ENCODE measurements around the gene PHC2.

The PHC2 gene

GRCh38 chr1:33454646-33455282 is 23.9 kb upstream of the PHC2 start:
- no peak overlapping the region for H3K27ac ChIP-seq
- no peak for TF ChIP-seq ZFX (IDR thresholded peaks at IDR 0.05; ENCODE audit: borderline replicate concordance)
- TF ChIP-seq, protein P1, sequence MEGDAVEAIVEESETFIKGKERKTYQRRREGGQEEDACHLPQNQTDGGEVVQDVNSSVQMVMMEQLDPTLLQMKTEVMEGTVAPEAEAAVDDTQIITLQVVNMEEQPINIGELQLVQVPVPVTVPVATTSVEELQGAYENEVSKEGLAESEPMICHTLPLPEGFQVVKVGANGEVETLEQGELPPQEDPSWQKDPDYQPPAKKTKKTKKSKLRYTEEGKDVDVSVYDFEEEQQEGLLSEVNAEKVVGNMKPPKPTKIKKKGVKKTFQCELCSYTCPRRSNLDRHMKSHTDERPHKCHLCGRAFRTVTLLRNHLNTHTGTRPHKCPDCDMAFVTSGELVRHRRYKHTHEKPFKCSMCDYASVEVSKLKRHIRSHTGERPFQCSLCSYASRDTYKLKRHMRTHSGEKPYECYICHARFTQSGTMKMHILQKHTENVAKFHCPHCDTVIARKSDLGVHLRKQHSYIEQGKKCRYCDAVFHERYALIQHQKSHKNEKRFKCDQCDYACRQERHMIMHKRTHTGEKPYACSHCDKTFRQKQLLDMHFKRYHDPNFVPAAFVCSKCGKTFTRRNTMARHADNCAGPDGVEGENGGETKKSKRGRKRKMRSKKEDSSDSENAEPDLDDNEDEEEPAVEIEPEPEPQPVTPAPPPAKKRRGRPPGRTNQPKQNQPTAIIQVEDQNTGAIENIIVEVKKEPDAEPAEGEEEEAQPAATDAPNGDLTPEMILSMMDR (IDR thresholded peaks at IDR 0.05) = no peak

DNA sequence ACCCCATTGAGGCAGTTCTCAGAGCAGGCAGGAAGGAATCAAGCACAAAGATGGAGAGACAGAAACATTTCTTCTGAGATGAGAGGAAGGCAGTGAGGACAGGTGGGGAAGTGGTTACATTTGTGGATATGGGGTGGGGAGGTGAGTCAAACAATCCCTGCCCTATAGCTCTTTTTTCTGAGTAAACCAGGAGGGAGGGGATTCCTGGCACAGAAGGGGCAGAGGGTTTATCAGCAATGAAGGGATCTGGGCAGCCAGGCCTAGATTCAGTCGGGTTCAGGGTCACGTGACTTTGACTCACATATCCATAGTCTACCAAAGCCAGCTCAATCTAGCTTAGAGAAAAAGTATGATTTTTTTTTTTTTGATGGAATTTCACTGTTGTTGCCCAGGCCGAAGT is 15.7 kb upstream of the PHC2 start:
- H3K27ac ChIP-seq = no peak overlapping the region
- no peak for TF ChIP-seq ZFX (IDR thresholded peaks at IDR 0.05; ENCODE audit: borderline replicate concordance)
- TF ChIP-seq, protein P1 (IDR thresholded peaks at IDR 0.05) = no peak

DNA sequence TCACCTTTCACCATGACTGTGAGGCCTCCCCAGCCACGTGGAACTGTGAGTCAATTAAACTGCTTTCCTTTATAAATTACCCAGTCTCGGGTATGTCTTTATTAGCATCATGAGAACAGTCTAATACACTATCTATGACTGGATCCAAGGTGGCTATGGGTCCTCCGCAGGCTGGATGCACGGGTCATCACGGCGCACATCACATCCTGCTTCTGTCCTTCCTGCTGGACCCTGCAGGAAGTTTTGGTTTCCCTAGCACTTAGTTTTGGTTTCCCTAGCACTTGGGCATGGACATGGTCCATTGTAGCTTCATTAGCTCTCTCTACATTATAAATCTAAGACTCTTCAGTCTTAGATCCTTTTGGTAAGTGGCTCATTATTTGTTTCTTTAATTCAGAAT is 14.2 kb upstream of the PHC2 start:
- TF ChIP-seq ZFX (IDR thresholded peaks at IDR 0.05; ENCODE audit: borderline replicate concordance) = no peak
- TF ChIP-seq, protein P1 (IDR thresholded peaks at IDR 0.05) = no peak
- H3K27ac ChIP-seq = no peak overlapping the region

GRCh38 chr1:33443705-33444180 is 12.8 kb upstream of the PHC2 start:
- no peak for TF ChIP-seq ZFX (IDR thresholded peaks at IDR 0.05; ENCODE audit: borderline replicate concordance)
- TF ChIP-seq, protein P1 (IDR thresholded peaks at IDR 0.05) = no peak
- no peak overlapping the region for H3K27ac ChIP-seq

- TF ChIP-seq, protein P1 (IDR thresholded peaks at IDR 0.05) = no peak
- TF ChIP-seq ZFX (IDR thresholded peaks at IDR 0.05; ENCODE audit: borderline replicate concordance) = no peak
- H3K27ac ChIP-seq = no peak overlapping the region
Observed at GRCh38 chr1:33443080-33443704, 12.3 kb upstream of the PHC2 start.

- H3K27ac ChIP-seq = no peak overlapping the region
- no peak for TF ChIP-seq ZFX (IDR thresholded peaks at IDR 0.05; ENCODE audit: borderline replicate concordance)
- TF ChIP-seq, protein P1 (IDR thresholded peaks at IDR 0.05) = no peak
Observed at GRCh38 chr1:33442141-33442540, 11.2 kb upstream of the PHC2 start.

DNA sequence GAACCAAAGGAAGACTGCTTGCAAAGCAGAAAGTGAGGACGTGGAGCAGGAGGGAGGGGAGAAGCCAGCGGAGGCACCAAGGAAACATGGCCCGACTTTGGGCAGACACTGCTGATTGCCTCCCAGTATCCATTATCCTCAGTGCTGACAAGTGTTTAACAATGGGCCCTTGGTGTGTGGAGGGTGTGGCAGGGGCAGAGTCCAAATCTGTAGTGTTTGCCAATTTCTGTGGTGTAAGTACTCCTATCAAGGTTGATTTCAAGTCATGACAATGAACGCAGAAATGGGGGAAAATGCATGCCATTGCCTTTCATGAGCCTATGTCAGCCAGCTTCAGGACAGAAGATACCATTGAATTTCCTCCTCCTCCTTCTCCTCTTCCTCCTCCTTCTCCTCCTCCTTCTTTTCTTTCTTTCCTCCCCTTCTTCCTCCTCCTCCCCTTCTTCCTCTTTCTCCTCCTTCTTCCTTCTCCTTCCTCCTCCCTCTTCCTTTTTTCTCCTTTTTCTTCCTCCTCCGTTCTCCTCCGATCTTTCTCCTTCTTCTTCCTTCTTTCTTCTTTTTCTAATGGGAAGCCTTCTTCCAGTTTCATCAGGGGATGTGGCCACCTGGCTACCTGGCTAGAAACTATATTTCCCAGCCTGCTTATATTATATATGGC is 10.3 kb upstream of the PHC2 start:
- no peak overlapping the region for H3K27ac ChIP-seq

More for the DNA sequence above, 10.3 kb upstream of the PHC2 start:
- no peak for TF ChIP-seq ZFX (IDR thresholded peaks at IDR 0.05; ENCODE audit: borderline replicate concordance)
- TF ChIP-seq, protein P1 (IDR thresholded peaks at IDR 0.05) = no peak

Data from 22Rv1 (cell line).